Activated T-cell treated with anti-CD3 and anti-CD28 coated beads, Interleukin-2, amount 50 U/mL, for 4 hours (primary cell): ENCODE results near the gene KEL. TPM values are rescaled to one million over a fixed set of nuclear protein-coding genes. Genes with fewer than 3 reads are reported as not detected.

Experiments used
- ATAC-seq, 2 donors: fragments of 200-7000 bp; cut with Tn5 transposase; one replicate each; pipeline ENCODE4 v1.10.0; 2021
- DNase-seq: peaks from one replicate; pipeline ENCODE4 v3.0.0-alpha.2; 2020
- H3K27me3 Mint-ChIP-seq: one replicate; pipeline ENCODE4 v1.8.0; 2021; ENCODE audit warnings: low read depth, mixed read lengths
- H3K36me3 Mint-ChIP-seq: one replicate; pipeline ENCODE4 v1.8.0; 2022; ENCODE audit warnings: mixed read lengths; ENCODE audit not compliant: insufficient read depth
- H3K4me1 Mint-ChIP-seq: one replicate; pipeline ENCODE4 v1.8.0; 2021; ENCODE audit warnings: low read depth, mixed read lengths
- H3K4me3 Mint-ChIP-seq: one replicate; pipeline ENCODE4 v1.8.0; 2021; ENCODE audit warnings: mild to moderate bottlenecking, moderate library complexity, mixed read lengths
- H3K9me3 Mint-ChIP-seq: one replicate; pipeline ENCODE4 v1.8.0; 2021; ENCODE audit warnings: mixed read lengths
- total RNA-seq, 3 donors: library from RNA; stranded (reverse); gene quantifications; one replicate each; pipeline ENCODE4 v1.2.1, GENCODE V29; 2021

KEL gene
- total RNA-seq = under 1 TPM in 1 of 3 donors, not detected in 2; 0.33 TPM

GRCh38 chr7:142961973-142962926, at the start of gene KEL:
TSS of gene KEL (minus strand) at chr7:142962363. CDS start at chr7:142962206, 157 bp downstream.
- Mint-ChIP-seq H3K9me3 (no peaks in the 10 kb centered on the region), H3K27me3 (peaks cover 51% of the 10 kb centered on the region), H3K36me3 (no peaks in the 10 kb centered on the region), H3K4me3 (no peak within 1 kb of the TSS), H3K4me1 (no peaks in the 10 kb centered on the region)
- ATAC-seq = no peak
- DNase-seq = no peak

GRCh38 chr7:143008007-143008901, 46.1 kb upstream of the KEL start:
- peaks cover 7% of the 10 kb centered on the region for H3K4me1 Mint-ChIP-seq
- H3K4me3 Mint-ChIP-seq = no peak overlapping the region

GRCh38 chr7:143005632-143006260, 43.6 kb upstream of the KEL start:
- ATAC-seq (no peak), DNase-seq (no peak)
- peaks cover 2% of the 10 kb centered on the region for H3K27me3 Mint-ChIP-seq
- no peaks in the 10 kb centered on the region for H3K36me3 Mint-ChIP-seq
- H3K4me3 Mint-ChIP-seq = no peak overlapping the region
- peaks cover 9% of the 10 kb centered on the region for H3K4me1 Mint-ChIP-seq
- H3K9me3 Mint-ChIP-seq = no peaks in the 10 kb centered on the region

More at GRCh38 chr7:143008007-143008901, 46.1 kb upstream of the KEL start:
- peak; percentile 93 for ATAC-seq
- Mint-ChIP-seq H3K36me3 (no peaks in the 10 kb centered on the region), H3K9me3 (no peaks in the 10 kb centered on the region), H3K27me3 (peaks cover 7% of the 10 kb centered on the region)
- DNase-seq = peak; percentile 82

- DNase-seq = peak; percentile 13
- Mint-ChIP-seq H3K4me1 (peaks cover 9% of the 10 kb centered on the region), H3K9me3 (no peaks in the 10 kb centered on the region), H3K36me3 (no peaks in the 10 kb centered on the region), H3K4me3 (peak overlapping the region; percentile 73), H3K27me3 (peaks cover 2% of the 10 kb centered on the region)
- peak; percentile 65 to 79 for ATAC-seq
Measured at GRCh38 chr7:143003393-143004051, 41.4 kb upstream of the KEL start.

- H3K9me3 Mint-ChIP-seq = no peaks in the 10 kb centered on the region
- DNase-seq (no peak), ATAC-seq (no peak)
- H3K36me3 Mint-ChIP-seq = no peaks in the 10 kb centered on the region
- peaks cover 1% of the 10 kb centered on the region for H3K27me3 Mint-ChIP-seq
- H3K4me3 Mint-ChIP-seq = peak overlapping the region; percentile 73
- peaks cover 7% of the 10 kb centered on the region for H3K4me1 Mint-ChIP-seq
Measured at GRCh38 chr7:143002898-143003297, 40.7 kb upstream of the KEL start.

GRCh38 chr7:143002106-143002505, 39.9 kb upstream of the KEL start:
- H3K9me3 Mint-ChIP-seq = no peaks in the 10 kb centered on the region
- H3K27me3 Mint-ChIP-seq = no peaks in the 10 kb centered on the region
- H3K4me3 Mint-ChIP-seq = no peak overlapping the region
- peaks cover 5% of the 10 kb centered on the region for H3K4me1 Mint-ChIP-seq
- no peak for ATAC-seq
- DNase-seq = no peak
- no peaks in the 10 kb centered on the region for H3K36me3 Mint-ChIP-seq

- ATAC-seq (no peak), DNase-seq (no peak)
- H3K27me3 Mint-ChIP-seq = no peaks in the 10 kb centered on the region
- H3K9me3 Mint-ChIP-seq = no peaks in the 10 kb centered on the region
- peaks cover 5% of the 10 kb centered on the region for H3K4me1 Mint-ChIP-seq
- no peak overlapping the region for H3K4me3 Mint-ChIP-seq
- no peaks in the 10 kb centered on the region for H3K36me3 Mint-ChIP-seq
Measured at GRCh38 chr7:143000648-143001047, 38.5 kb upstream of the KEL start.

GRCh38 chr7:142999793-143000192, 37.6 kb upstream of the KEL start:
- no peak overlapping the region for H3K4me3 Mint-ChIP-seq
- ATAC-seq (no peak), DNase-seq (no peak)
- no peaks in the 10 kb centered on the region for H3K27me3 Mint-ChIP-seq
- no peaks in the 10 kb centered on the region for H3K36me3 Mint-ChIP-seq
- no peaks in the 10 kb centered on the region for H3K9me3 Mint-ChIP-seq
- H3K4me1 Mint-ChIP-seq = peaks cover 5% of the 10 kb centered on the region

GRCh38 chr7:142998966-142999365, 36.8 kb upstream of the KEL start:
- ATAC-seq (no peak), DNase-seq (no peak)
- Mint-ChIP-seq H3K9me3 (no peaks in the 10 kb centered on the region), H3K27me3 (no peaks in the 10 kb centered on the region), H3K36me3 (no peaks in the 10 kb centered on the region), H3K4me3 (no peak overlapping the region), H3K4me1 (peaks cover 5% of the 10 kb centered on the region)

GRCh38 chr7:142997456-142997989, 35.4 kb upstream of the KEL start:
- no peak for ATAC-seq
- Mint-ChIP-seq H3K4me3 (no peak overlapping the region), H3K9me3 (no peaks in the 10 kb centered on the region), H3K36me3 (no peaks in the 10 kb centered on the region), H3K4me1 (no peaks in the 10 kb centered on the region), H3K27me3 (peaks cover 3% of the 10 kb centered on the region)
- no peak for DNase-seq

- no peaks in the 10 kb centered on the region for H3K4me1 Mint-ChIP-seq
- H3K4me3 Mint-ChIP-seq = no peak overlapping the region
- H3K36me3 Mint-ChIP-seq = no peaks in the 10 kb centered on the region
- no peaks in the 10 kb centered on the region for H3K9me3 Mint-ChIP-seq
- H3K27me3 Mint-ChIP-seq = peaks cover 12% of the 10 kb centered on the region
- ATAC-seq = no peak
- no peak for DNase-seq
Measured at GRCh38 chr7:142992427-142992826, 30.3 kb upstream of the KEL start.

- no peaks in the 10 kb centered on the region for H3K4me1 Mint-ChIP-seq
- H3K4me3 Mint-ChIP-seq = no peak overlapping the region
- peaks cover 19% of the 10 kb centered on the region for H3K27me3 Mint-ChIP-seq
- ATAC-seq (no peak), DNase-seq (no peak)
- H3K36me3 Mint-ChIP-seq = no peaks in the 10 kb centered on the region
- no peaks in the 10 kb centered on the region for H3K9me3 Mint-ChIP-seq
Measured at GRCh38 chr7:142984297-142984696, 22.1 kb upstream of the KEL start.

GRCh38 chr7:142983825-142984224, 21.7 kb upstream of the KEL start:
- no peaks in the 10 kb centered on the region for H3K4me1 Mint-ChIP-seq
- H3K27me3 Mint-ChIP-seq = peaks cover 19% of the 10 kb centered on the region
- H3K36me3 Mint-ChIP-seq = no peaks in the 10 kb centered on the region
- H3K9me3 Mint-ChIP-seq = no peaks in the 10 kb centered on the region
- no peak for DNase-seq
- no peak for ATAC-seq
- H3K4me3 Mint-ChIP-seq = no peak overlapping the region
